Ovary (tissue), 3 donors: ENCODE results near the gene SLC1A2.

Source experiments
- CTCF ChIP-seq, 3 donors: fragments of 450-650 bp in 2 of 3; fragments of 200-600 bp in 1 of 3; IDR thresholded peaks; one replicate each; pipeline versions ENCODE4 v1.5.1 to v1.8.0; 2016 to 2022; ENCODE audit warnings: antibody characterized with exemption in 3 of 3, mild to moderate bottlenecking in 1 of 3
- POLR2A ChIP-seq: fragments of 450-650 bp; IDR thresholded peaks from one replicate; pipeline ENCODE4 v1.6.1; 2017; ENCODE audit warnings: antibody characterized with exemption, mild to moderate bottlenecking, moderate library complexity
- donor health status: DM: no; HTN: no; CAD: no.

DNA sequence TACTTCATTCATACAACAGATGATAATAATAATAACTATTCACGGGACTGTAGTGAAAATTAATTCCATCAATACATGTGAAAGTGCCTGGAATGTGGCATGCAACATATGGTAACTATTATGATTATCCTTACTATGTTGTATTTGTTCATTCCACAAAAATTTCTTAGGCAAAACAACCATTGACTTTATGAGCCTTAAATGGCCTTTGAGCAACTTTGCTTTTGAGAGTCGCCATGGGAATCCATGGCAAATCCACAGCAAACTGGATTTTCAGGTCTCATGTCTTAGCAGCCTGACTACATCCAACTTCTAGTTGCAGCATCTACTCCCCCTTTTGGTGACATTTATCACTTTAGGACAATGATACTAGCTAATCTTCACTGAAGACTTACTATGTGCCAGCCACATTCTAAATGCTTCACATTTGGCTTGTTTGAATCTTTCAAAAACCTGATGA is 56.8 kb downstream of the SLC1A2 start:
- TF ChIP-seq CTCF (IDR thresholded peaks at IDR 0.05) (no peak), POLR2A (no peak)
